Thyroid gland (tissue), 4 donors: ENCODE results near the gene CFAP46. TPM values are rescaled to one million over a fixed set of nuclear protein-coding genes. Genes with fewer than 3 reads are reported as not detected.

Experiments
- DNase-seq, 2 donors: peaks; one replicate each; pipeline ENCODE4 v3.0.0-alpha.2; 2019
- H3K27ac ChIP-seq, 3 donors: fragments of 200-600 bp; sonication (generic); 1 replicate in 2 of 3; 2 replicates in 1 of 3; pipeline ENCODE4 v1.5.1; 2016 to 2019; ENCODE audit warnings: mild to moderate bottlenecking in 1 of 3, moderate library complexity in 1 of 3
- H3K27me3 ChIP-seq: fragments of 200-600 bp; sonication (generic); one replicate; pipeline ENCODE4 v1.5.1; 2019
- H3K36me3 ChIP-seq, 2 donors: fragments of 200-600 bp; sonication (generic); one replicate each; pipeline ENCODE4 v1.5.1; 2016 to 2019
- H3K4me1 ChIP-seq, 2 donors: fragments of 200-600 bp; sonication (generic); one replicate each; pipeline ENCODE4 v1.5.1; 2017 to 2019
- H3K4me3 ChIP-seq, 3 donors: fragments of 200-600 bp; sonication (generic); replicated peaks in 1 of 3; 1 replicate in 2 of 3; 2 replicates in 1 of 3; pipeline ENCODE4 v1.5.1; 2016; ENCODE audit warnings: mild to moderate bottlenecking in 1 of 3
- H3K9me3 ChIP-seq: fragments of 200-600 bp; sonication (generic); one replicate; pipeline ENCODE4 v1.5.1; 2017
- POLR2A ChIP-seq, 2 donors: fragments of 450-650 bp; IDR thresholded peaks; one replicate each; pipeline ENCODE4 v1.6.1; 2017; ENCODE audit warnings: antibody characterized with exemption in 2 of 2, mild to moderate bottlenecking in 2 of 2, moderate library complexity in 1 of 2
- WGBS, 2 donors: methylation state at CpG; one replicate each; pipeline ENCODE4 v1.1.5; 2017; 5-methylcytosine and 5-hydroxymethylcytosine counted together
- intact Hi-C: fragments of 100-400 bp; cut with DNase I; formaldehyde crosslinking; loops from one replicate; pipeline ENCODE4 v1.15.1; 2023
- total RNA-seq, 4 donors: library from RNA; depleted of rRNA; stranded (reverse); fragments of >200 nt; gene quantifications; one replicate each; pipeline ENCODE4 v1.2.3, GENCODE V29; 2016
- TF ChIP-seq, protein P1 (sequence below), 6 experiments: fragments of 200-600 bp in 3 of 6; fragments of 450-650 bp in 3 of 6; sonication (generic) in 3 of 6; IDR thresholded peaks; one replicate each; pipeline ENCODE4 v1.5.1; 2016 to 2019; ENCODE audit warnings: antibody characterized with exemption in 6 of 6, mild to moderate bottlenecking in 2 of 6, inconsistent platforms in 1 of 6, moderate library complexity in 1 of 6

The CFAP46 gene
- total RNA-seq, 4 donors from 2014 or later: 3.6 to 12.7 (median 9.1) TPM

DNA sequence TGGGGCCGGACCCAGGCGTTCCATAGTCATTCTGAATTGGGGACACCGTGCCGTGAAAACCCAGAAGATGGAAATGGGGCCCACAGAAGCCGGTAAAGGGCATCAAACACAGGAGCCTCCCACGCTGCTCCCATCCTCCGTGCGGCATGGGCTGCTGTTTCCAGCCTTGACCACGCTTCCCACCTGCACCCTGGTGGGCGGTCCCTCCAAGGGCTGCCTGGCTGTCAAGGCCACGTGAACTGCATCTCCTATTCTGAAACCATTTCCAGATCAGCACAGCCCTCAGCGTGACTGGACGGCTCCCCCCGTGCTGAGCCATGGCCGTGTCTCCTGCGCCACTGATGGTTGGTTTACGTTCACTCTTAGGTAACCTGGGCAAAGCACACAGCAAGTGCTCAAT, 14.1 kb downstream of the CFAP46 start:
- no peak for TF ChIP-seq POLR2A (IDR thresholded peaks at IDR 0.05)
- TF ChIP-seq, protein P1, sequence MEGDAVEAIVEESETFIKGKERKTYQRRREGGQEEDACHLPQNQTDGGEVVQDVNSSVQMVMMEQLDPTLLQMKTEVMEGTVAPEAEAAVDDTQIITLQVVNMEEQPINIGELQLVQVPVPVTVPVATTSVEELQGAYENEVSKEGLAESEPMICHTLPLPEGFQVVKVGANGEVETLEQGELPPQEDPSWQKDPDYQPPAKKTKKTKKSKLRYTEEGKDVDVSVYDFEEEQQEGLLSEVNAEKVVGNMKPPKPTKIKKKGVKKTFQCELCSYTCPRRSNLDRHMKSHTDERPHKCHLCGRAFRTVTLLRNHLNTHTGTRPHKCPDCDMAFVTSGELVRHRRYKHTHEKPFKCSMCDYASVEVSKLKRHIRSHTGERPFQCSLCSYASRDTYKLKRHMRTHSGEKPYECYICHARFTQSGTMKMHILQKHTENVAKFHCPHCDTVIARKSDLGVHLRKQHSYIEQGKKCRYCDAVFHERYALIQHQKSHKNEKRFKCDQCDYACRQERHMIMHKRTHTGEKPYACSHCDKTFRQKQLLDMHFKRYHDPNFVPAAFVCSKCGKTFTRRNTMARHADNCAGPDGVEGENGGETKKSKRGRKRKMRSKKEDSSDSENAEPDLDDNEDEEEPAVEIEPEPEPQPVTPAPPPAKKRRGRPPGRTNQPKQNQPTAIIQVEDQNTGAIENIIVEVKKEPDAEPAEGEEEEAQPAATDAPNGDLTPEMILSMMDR (IDR thresholded peaks at IDR 0.05): no peak
- no peak overlapping the region for H3K27ac ChIP-seq
- no peak for DNase-seq
- 90 to 96% methylated on average over 17 of the region's 17 CpGs for WGBS, 2 donors
- H3K36me3 ChIP-seq: no peaks in the 10 kb centered on the region
- H3K27me3 ChIP-seq: no peaks in the 10 kb centered on the region
- H3K9me3 ChIP-seq: no peaks in the 10 kb centered on the region
- intact Hi-C loops: no loop called here
- H3K4me3 ChIP-seq: no peak overlapping the region
- H3K4me1 ChIP-seq: no peaks in the 10 kb centered on the region

DNA sequence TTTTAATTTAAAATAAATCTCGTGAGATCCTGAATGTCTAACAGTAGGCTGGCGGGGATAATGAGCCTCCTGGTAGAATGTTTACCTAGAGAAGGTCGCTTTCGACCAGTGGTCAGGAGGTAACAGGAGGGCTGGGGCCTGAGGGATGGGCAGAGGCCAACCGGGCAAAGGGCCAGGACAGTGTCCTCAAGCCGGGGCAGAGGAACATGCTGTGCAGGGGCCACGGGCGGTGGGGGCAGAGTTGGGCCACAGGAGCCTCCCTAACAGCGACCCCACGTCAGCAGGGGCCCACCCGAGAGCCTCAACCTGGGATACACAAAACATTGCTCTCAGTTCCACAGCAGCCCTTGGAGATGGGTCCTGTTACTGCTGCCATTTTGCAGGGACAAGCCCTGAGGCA, 14.5 kb downstream of the CFAP46 start:
- TF ChIP-seq, protein P1 (IDR thresholded peaks at IDR 0.05): no peak
- no peaks in the 10 kb centered on the region for H3K9me3 ChIP-seq
- no peak for DNase-seq
- intact Hi-C loops: no loop called here
- no peak overlapping the region for H3K4me3 ChIP-seq
- WGBS, 2 donors: 86 to 87% methylated on average over 11 of the region's 11 CpGs
- no peak overlapping the region for H3K27ac ChIP-seq
- H3K4me1 ChIP-seq: no peaks in the 10 kb centered on the region
- no peaks in the 10 kb centered on the region for H3K27me3 ChIP-seq
- no peaks in the 10 kb centered on the region for H3K36me3 ChIP-seq

DNA sequence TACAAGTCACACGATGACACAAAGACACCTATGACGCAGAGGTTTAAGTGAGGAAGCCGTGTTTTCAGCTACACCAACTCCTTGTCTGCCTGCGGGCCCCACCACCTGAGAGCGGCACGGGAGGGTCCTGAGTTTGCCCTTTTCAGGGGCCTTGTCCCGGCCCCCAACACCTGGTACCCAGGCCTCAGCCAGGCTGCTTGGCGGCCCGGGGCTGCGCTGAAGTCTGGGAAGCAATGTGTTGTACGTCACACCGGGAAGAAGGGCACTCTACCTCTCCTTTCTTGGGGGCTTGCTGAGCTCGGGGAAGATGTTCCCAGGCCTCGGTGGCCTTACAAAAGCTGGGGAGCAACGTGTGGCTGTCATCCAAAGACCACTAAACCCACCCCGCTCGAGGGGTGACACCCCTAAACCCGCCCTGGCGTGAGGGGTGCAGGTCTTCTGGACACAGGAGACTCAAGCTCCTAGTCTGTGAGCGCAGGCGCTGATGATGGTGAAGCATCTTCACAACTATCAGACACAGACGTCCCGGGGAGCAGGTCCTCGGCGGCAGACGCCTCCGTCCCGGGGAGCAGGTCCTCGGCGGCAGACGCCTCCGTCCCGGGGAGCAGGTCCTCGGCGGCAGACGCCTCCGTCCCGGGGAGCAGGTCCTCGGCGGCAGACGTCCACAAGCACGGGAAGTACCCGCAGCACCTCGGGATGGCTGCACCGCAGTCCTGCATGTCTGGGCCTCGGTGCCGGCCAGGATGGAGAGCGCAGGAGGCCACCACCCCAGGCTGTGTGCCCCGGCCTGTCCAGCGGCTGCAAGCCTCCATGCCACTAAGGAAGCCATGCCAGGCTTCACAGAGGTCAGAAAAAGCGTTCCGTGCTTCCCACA, 15.4 kb downstream of the CFAP46 start:
- no peak overlapping the region for H3K4me3 ChIP-seq
- intact Hi-C loops: no loop called here
- no peaks in the 10 kb centered on the region for H3K36me3 ChIP-seq
- 85 to 95% methylated on average over 24 to 41 of the region's 52 CpGs for WGBS, 2 donors
- no peaks in the 10 kb centered on the region for H3K27me3 ChIP-seq
- DNase-seq: no peak
- no peaks in the 10 kb centered on the region for H3K4me1 ChIP-seq
- H3K27ac ChIP-seq: no peak overlapping the region
- H3K9me3 ChIP-seq: no peaks in the 10 kb centered on the region
- TF ChIP-seq, protein P1 (IDR thresholded peaks at IDR 0.05): no peak
- no peak for TF ChIP-seq POLR2A (IDR thresholded peaks at IDR 0.05)

DNA sequence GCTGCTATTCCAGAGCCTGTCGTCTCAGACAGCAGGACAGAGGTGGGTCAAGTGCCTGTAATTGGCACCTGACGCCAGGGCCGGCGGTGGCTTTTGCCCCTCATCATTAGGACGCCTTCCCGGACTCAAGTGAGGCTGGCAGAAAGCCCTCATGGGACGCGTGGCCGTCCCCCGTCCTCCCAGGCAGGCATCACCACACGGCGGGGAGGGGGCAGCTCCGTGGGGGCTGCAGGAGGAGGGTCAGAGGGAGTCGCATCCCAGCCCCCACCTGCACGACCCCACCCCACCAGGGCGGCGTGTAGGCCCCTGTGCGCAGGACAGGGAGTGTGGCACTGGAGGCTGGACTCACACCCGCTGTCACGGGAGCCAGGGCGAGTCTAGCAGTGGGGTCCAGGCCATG, 16.3 kb downstream of the CFAP46 start:
- no peaks in the 10 kb centered on the region for H3K36me3 ChIP-seq
- H3K4me3 ChIP-seq: no peak overlapping the region
- no peaks in the 10 kb centered on the region for H3K27me3 ChIP-seq
- no peak for DNase-seq
- no peak overlapping the region for H3K27ac ChIP-seq
- TF ChIP-seq, protein P1 (IDR thresholded peaks at IDR 0.05): no peak
- TF ChIP-seq POLR2A (IDR thresholded peaks at IDR 0.05): no peak
- intact Hi-C loops: no loop called here
- H3K4me1 ChIP-seq: no peaks in the 10 kb centered on the region
- H3K9me3 ChIP-seq: no peaks in the 10 kb centered on the region
- WGBS, 2 donors: 79 to 90% methylated on average over 14 to 19 of the region's 21 CpGs

DNA sequence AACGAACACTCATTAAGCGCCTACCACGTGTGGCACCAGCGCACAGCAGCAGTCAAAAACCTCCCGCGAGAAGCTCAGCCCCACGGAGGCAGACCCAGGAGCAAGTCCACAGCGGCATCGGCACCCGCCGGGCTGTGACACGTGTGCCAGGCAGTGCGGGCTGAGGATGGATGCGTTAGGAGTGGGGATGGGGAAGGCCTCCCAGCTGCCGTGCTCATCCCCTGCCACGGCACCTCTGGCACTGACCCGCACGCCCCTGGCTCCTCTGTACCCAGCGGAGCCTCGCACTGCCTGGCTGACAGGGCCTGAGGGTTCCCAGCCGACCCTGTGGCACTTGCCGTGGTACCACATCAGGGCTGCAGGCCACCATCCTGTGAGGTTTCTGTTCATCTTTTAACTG, 16.8 kb downstream of the CFAP46 start:
- Histone ChIP-seq H3K9me3 (no peaks in the 10 kb centered on the region), H3K27me3 (no peaks in the 10 kb centered on the region), H3K36me3 (no peaks in the 10 kb centered on the region), H3K4me3 (no peak overlapping the region), H3K4me1 (no peaks in the 10 kb centered on the region), H3K27ac (no peak overlapping the region)
- DNase-seq: no peak
- intact Hi-C loops: no loop called here
- WGBS, 2 donors: 93 to 96% methylated on average over 14 to 16 of the region's 22 CpGs
- TF ChIP-seq, protein P1 (IDR thresholded peaks at IDR 0.05): no peak
- TF ChIP-seq POLR2A (IDR thresholded peaks at IDR 0.05): no peak
